Measurements from ENCODE around the gene KLHL18.
"Not testable (repeated sequence)": the region's sequence is repeated elsewhere in the genome, so short reads cannot be mapped to it uniquely, and the experiment has no call there.

The KLHL18 gene

GRCh38 chr3:47313341-47314055 is 30.8 kb downstream of the KLHL18 start:
- H3K9me2 ChIP-seq (replicated peaks; ENCODE audit: low read depth, low read length): no peaks in the 10 kb centered on the region
- H3F3A ChIP-seq (ENCODE audit: low read depth): no peaks in the 10 kb centered on the region
- no peak for TF ChIP-seq EZH2phosphoT487 (IDR thresholded peaks at IDR 0.05; ENCODE audit: borderline replicate concordance)
- TF ChIP-seq, protein P1, sequence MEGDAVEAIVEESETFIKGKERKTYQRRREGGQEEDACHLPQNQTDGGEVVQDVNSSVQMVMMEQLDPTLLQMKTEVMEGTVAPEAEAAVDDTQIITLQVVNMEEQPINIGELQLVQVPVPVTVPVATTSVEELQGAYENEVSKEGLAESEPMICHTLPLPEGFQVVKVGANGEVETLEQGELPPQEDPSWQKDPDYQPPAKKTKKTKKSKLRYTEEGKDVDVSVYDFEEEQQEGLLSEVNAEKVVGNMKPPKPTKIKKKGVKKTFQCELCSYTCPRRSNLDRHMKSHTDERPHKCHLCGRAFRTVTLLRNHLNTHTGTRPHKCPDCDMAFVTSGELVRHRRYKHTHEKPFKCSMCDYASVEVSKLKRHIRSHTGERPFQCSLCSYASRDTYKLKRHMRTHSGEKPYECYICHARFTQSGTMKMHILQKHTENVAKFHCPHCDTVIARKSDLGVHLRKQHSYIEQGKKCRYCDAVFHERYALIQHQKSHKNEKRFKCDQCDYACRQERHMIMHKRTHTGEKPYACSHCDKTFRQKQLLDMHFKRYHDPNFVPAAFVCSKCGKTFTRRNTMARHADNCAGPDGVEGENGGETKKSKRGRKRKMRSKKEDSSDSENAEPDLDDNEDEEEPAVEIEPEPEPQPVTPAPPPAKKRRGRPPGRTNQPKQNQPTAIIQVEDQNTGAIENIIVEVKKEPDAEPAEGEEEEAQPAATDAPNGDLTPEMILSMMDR (conservative IDR thresholded peaks at IDR 0.05; ENCODE audit: low read length): no peak
- H3K27me3 ChIP-seq (ENCODE audit: insufficient read depth, low read length, poor library complexity, severe bottlenecking): no peaks in the 10 kb centered on the region
- H2AFZ ChIP-seq (ENCODE audit: low read length): no peak overlapping the region
- H3K4me3 ChIP-seq (ENCODE audit: low read length, poor library complexity, severe bottlenecking): no peak overlapping the region
- peaks cover 4% of the 10 kb centered on the region for H3K4me1 ChIP-seq (ENCODE audit: insufficient read depth, low read length, poor library complexity, severe bottlenecking)
- no peaks in the 10 kb centered on the region for H3K9me3 ChIP-seq (ENCODE audit: insufficient read depth, low read depth, low read length)
- no peak overlapping the region for H3K4me2 ChIP-seq (ENCODE audit: low read depth, low read length, poor library complexity, severe bottlenecking)
- H3K36me3 ChIP-seq (ENCODE audit: insufficient read depth, low read length): no peaks in the 10 kb centered on the region
- peaks cover 4% of the 10 kb centered on the region; the same call in 1 of the 2 replicates for H3K79me2 ChIP-seq (ENCODE audit: insufficient read depth, low read length)
- no peaks in the 10 kb centered on the region for H4K20me1 ChIP-seq (ENCODE audit: insufficient read depth, low read length, poor library complexity, severe bottlenecking)
- no peak overlapping the region for H3K9ac ChIP-seq (ENCODE audit: low read depth, low read length, poor library complexity, severe bottlenecking)

DNA sequence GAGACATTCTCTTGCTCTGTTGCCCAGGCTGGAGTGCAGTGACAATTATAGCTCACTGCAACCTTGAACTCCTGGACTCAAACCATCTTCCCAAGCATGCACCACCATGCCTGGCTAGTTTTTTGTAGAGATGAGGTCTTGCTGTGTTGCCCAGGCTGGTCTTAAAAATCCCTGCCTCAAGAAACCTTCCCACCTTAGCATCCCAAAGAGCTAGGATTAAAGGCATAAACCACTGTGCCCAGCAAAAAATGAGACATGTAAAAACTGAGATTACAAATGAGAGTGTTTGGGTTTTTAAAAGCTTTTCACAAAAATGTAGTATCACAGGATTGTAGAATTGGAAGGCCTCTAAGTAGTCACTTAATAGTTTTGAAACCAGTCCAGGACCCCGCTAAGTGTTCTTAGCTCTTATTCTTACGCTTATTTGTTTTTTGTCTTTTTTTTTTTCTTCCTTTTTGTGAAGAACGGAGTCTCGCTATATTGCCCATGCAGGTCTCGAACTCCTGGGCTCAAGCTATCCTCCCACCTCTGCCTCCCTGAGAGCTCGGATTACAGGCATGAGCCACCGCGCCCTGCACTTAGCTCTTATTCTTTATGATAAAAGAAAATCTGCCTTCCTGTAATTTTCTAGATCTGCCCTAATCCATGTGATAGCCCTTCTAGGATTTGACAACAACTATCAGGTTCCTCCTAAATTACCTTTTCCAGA is 31.5 kb downstream of the KLHL18 start:
- no peak overlapping the region for H3K4me3 ChIP-seq (ENCODE audit: low read length, poor library complexity, severe bottlenecking)
- H3K9ac ChIP-seq (ENCODE audit: low read depth, low read length, poor library complexity, severe bottlenecking): no peak overlapping the region
- peaks cover 4% of the 10 kb centered on the region for H3K4me1 ChIP-seq (ENCODE audit: insufficient read depth, low read length, poor library complexity, severe bottlenecking)
- no peak overlapping the region for H2AFZ ChIP-seq (ENCODE audit: low read length)
- no peaks in the 10 kb centered on the region for H3K9me2 ChIP-seq (replicated peaks; ENCODE audit: low read depth, low read length)
- no peak overlapping the region for H3K4me2 ChIP-seq (ENCODE audit: low read depth, low read length, poor library complexity, severe bottlenecking)
- H4K20me1 ChIP-seq (ENCODE audit: insufficient read depth, low read length, poor library complexity, severe bottlenecking): no peaks in the 10 kb centered on the region
- peaks cover 3% of the 10 kb centered on the region; the same call in 1 of the 2 replicates for H3K36me3 ChIP-seq (ENCODE audit: insufficient read depth, low read length)
- TF ChIP-seq, protein P1 (conservative IDR thresholded peaks at IDR 0.05; ENCODE audit: low read length): no peak
- TF ChIP-seq EZH2phosphoT487 (IDR thresholded peaks at IDR 0.05; ENCODE audit: borderline replicate concordance): no peak
- no peaks in the 10 kb centered on the region for H3K27me3 ChIP-seq (ENCODE audit: insufficient read depth, low read length, poor library complexity, severe bottlenecking)
- no peaks in the 10 kb centered on the region for H3F3A ChIP-seq (ENCODE audit: low read depth)
- no peaks in the 10 kb centered on the region for H3K9me3 ChIP-seq (ENCODE audit: insufficient read depth, low read depth, low read length)
- peaks cover 4% of the 10 kb centered on the region; the same call in 1 of the 2 replicates for H3K79me2 ChIP-seq (ENCODE audit: insufficient read depth, low read length)

DNA sequence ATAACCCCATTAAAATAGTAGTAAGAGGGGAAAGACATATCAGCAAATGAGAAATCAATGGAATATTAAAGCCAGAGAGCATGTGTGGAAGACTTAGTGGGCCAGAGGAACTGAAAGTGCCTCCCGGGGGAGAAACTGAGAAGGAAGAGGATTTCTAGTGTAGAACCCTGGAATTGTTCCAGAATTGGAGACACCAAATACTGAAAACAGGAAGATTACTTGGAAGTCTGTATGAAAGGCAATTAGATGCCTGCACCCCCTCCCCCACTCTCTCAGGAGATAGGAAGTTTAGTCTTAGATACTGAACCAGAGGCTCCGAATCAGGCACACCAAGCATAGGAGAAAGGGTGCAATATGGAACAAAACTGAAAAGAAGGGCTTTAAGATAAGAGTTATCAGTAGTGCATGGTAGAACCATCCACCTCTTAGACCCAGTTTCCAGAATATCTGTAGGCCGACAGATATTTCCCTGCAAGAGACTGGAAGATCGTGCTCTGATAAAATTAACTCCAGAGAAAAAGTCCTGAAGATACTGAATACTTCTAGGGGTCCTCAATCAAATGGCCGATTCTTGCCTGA is 32.4 kb downstream of the KLHL18 start:
- H3K9ac ChIP-seq (ENCODE audit: low read depth, low read length, poor library complexity, severe bottlenecking): no peak overlapping the region
- H4K20me1 ChIP-seq (ENCODE audit: insufficient read depth, low read length, poor library complexity, severe bottlenecking): no peaks in the 10 kb centered on the region
- no peak overlapping the region for H2AFZ ChIP-seq (ENCODE audit: low read length)
- H3K4me1 ChIP-seq (ENCODE audit: insufficient read depth, low read length, poor library complexity, severe bottlenecking): peaks cover 4% of the 10 kb centered on the region
- peaks cover 4% of the 10 kb centered on the region; the same call in 1 of the 2 replicates for H3K79me2 ChIP-seq (ENCODE audit: insufficient read depth, low read length)
- H3K27me3 ChIP-seq (ENCODE audit: insufficient read depth, low read length, poor library complexity, severe bottlenecking): no peaks in the 10 kb centered on the region
- H3K9me2 ChIP-seq (replicated peaks; ENCODE audit: low read depth, low read length): no peaks in the 10 kb centered on the region
- H3K9me3 ChIP-seq (ENCODE audit: insufficient read depth, low read depth, low read length): no peaks in the 10 kb centered on the region
- H3K4me3 ChIP-seq (ENCODE audit: low read length, poor library complexity, severe bottlenecking): no peak overlapping the region
- peaks cover 11% of the 10 kb centered on the region; the same call in 1 of the 2 replicates for H3K36me3 ChIP-seq (ENCODE audit: insufficient read depth, low read length)
- no peak for TF ChIP-seq EZH2phosphoT487 (IDR thresholded peaks at IDR 0.05; ENCODE audit: borderline replicate concordance)
- TF ChIP-seq, protein P1 (conservative IDR thresholded peaks at IDR 0.05; ENCODE audit: low read length): no peak
- no peaks in the 10 kb centered on the region for H3F3A ChIP-seq (ENCODE audit: low read depth)
- no peak overlapping the region for H3K4me2 ChIP-seq (ENCODE audit: low read depth, low read length, poor library complexity, severe bottlenecking)

GRCh38 chr3:47316151-47316550 is 33.4 kb downstream of the KLHL18 start:
- not testable (repeated sequence) for H3K27me3 ChIP-seq (ENCODE audit: insufficient read depth, low read length, poor library complexity, severe bottlenecking); H3K4me3 ChIP-seq (ENCODE audit: low read length, poor library complexity, severe bottlenecking); H3K79me2 ChIP-seq (ENCODE audit: insufficient read depth, low read length); H3K9ac ChIP-seq (ENCODE audit: low read depth, low read length, poor library complexity, severe bottlenecking); H3K9me3 ChIP-seq (ENCODE audit: insufficient read depth, low read depth, low read length); H3K4me2 ChIP-seq (ENCODE audit: low read depth, low read length, poor library complexity, severe bottlenecking); H3F3A ChIP-seq (ENCODE audit: low read depth); H3K9me2 ChIP-seq (replicated peaks; ENCODE audit: low read depth, low read length); H2AFZ ChIP-seq (ENCODE audit: low read length); H4K20me1 ChIP-seq (ENCODE audit: insufficient read depth, low read length, poor library complexity, severe bottlenecking); H3K4me1 ChIP-seq (ENCODE audit: insufficient read depth, low read length, poor library complexity, severe bottlenecking)
- H3K36me3 ChIP-seq (ENCODE audit: insufficient read depth, low read length): peaks cover 20% of the 10 kb centered on the region; the same call in 1 of the 2 replicates
